ENCODE data around the gene OMP. TPM values are rescaled to one million over a fixed set of nuclear protein-coding genes. Genes with fewer than 3 reads are reported as not detected.

OMP gene
- total and polyA plus RNA-seq, 2 donors from 2014 or later, result 1.8 TPM; not detected in 1

DNA sequence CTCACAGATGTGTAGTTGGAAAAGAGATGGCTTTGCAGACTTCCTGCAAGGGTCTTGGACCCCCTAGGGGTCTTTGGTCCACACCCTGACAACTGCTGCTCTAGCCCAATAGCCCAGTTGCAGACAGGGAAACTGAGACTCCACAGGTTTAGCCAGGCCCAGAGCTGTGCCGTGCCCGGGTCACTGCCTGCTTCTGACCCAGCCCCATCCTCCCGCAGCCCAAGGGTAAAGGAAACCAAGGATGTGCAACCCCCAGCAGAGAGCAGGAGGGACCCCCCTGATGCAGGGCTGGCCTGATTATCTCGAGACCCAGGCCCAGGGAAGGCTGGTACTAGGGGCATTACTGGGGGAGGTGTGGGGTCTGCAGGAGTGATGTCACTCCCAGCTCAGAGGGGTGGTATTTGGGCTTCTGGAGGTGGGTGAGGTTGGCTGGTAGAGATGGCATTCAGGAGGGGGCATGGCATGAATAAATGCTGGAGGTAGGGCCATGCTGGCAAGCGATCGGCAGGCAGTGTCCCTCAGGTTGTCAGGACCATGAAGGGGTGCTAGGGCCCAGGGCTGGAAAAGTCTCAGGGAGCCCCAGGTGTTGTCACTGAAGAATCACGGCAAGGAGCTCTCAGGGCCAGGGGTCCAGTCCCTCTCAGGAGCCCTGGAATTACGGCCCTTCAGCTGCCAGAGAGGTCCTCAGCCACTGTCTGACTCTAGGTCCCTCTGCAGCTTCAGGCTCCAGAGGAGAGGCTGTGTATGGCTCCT, 46.5 kb downstream of the OMP start:
- FAIRE-seq (no peak), DNase-seq (peak in 1 of 5 donors; percentile 63)
- no peak overlapping the region for H3K9ac ChIP-seq (ENCODE audit: low read length in 3 of 3)
- no peaks in the 10 kb centered on the region for H3K27me3 ChIP-seq (ENCODE audit: control insufficient read depth, insufficient read depth, low read length)
- H3K9me3 ChIP-seq (ENCODE audit: control insufficient read depth in 2 of 3, insufficient read depth in 1 of 3, low read length in 3 of 3), result no peaks in the 10 kb centered on the region
- TF ChIP-seq, protein P1, sequence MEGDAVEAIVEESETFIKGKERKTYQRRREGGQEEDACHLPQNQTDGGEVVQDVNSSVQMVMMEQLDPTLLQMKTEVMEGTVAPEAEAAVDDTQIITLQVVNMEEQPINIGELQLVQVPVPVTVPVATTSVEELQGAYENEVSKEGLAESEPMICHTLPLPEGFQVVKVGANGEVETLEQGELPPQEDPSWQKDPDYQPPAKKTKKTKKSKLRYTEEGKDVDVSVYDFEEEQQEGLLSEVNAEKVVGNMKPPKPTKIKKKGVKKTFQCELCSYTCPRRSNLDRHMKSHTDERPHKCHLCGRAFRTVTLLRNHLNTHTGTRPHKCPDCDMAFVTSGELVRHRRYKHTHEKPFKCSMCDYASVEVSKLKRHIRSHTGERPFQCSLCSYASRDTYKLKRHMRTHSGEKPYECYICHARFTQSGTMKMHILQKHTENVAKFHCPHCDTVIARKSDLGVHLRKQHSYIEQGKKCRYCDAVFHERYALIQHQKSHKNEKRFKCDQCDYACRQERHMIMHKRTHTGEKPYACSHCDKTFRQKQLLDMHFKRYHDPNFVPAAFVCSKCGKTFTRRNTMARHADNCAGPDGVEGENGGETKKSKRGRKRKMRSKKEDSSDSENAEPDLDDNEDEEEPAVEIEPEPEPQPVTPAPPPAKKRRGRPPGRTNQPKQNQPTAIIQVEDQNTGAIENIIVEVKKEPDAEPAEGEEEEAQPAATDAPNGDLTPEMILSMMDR (IDR thresholded peaks at IDR 0.05; ENCODE audit: borderline replicate concordance, extremely low read depth, insufficient read depth), result no peak
- no peak overlapping the region for H3K27ac ChIP-seq (ENCODE audit: low read depth in 2 of 2, low read length in 2 of 2)
- H3K4me1 ChIP-seq (ENCODE audit: control insufficient read depth in 2 of 3, insufficient read depth in 2 of 3, low read depth in 1 of 3, low read length in 3 of 3), result peaks cover 0 to 23% (median 12%) of the 10 kb centered on the region in 3 donors
- no peak overlapping the region for H3K4me3 ChIP-seq (ENCODE audit: low read length in 3 of 3)
- no peaks in the 10 kb centered on the region for H3K36me3 ChIP-seq (ENCODE audit: control insufficient read depth in 2 of 3, insufficient read depth in 3 of 3, low read length in 3 of 3)
- intact Hi-C loops (cut with DNase I), result no loop called here

- TF ChIP-seq, protein P1 (IDR thresholded peaks at IDR 0.05; ENCODE audit: borderline replicate concordance, extremely low read depth, insufficient read depth), result no peak
- H3K27me3 ChIP-seq (ENCODE audit: control insufficient read depth, insufficient read depth, low read length), result no peaks in the 10 kb centered on the region
- H3K4me3 ChIP-seq (ENCODE audit: low read length in 3 of 3), result no peak overlapping the region
- no peak overlapping the region for H3K9ac ChIP-seq (ENCODE audit: low read length in 3 of 3)
- H3K4me1 ChIP-seq (ENCODE audit: control insufficient read depth in 2 of 3, insufficient read depth in 2 of 3, low read depth in 1 of 3, low read length in 3 of 3), result peaks cover 0 to 25% (median 14%) of the 10 kb centered on the region in 3 donors
- H3K27ac ChIP-seq (ENCODE audit: low read depth in 2 of 2, low read length in 2 of 2), result no peak overlapping the region
- no peaks in the 10 kb centered on the region for H3K9me3 ChIP-seq (ENCODE audit: control insufficient read depth in 2 of 3, insufficient read depth in 1 of 3, low read length in 3 of 3)
- intact Hi-C loops (cut with DNase I), result no loop called here
- H3K36me3 ChIP-seq (ENCODE audit: control insufficient read depth in 2 of 3, insufficient read depth in 3 of 3, low read length in 3 of 3), result no peaks in the 10 kb centered on the region
- FAIRE-seq (no peak), DNase-seq (peak in 1 of 5 donors; percentile 53)
Observed at GRCh38 chr11:77149716-77150392, 47.2 kb downstream of the OMP start.

DNA sequence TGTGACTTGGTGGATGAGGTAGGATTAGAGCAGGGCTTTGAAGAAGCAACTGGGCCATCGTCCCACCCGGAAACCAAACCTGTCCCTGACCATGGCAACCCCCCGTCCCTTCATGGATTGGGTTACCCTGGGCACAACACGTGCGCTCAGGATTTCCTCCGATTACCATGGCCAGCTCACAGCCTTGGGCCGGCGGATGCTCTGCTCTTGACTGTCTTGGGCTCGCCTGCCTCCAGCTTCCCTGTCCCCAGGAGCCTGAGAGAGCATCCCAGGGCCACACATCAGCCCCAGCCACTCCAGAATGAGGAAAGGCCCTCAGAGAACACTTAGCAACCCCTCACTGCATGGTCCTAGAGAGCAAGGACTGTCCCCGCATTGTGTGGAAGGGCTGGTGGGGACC, 48.2 kb downstream of the OMP start:
- no peaks in the 10 kb centered on the region for H3K27me3 ChIP-seq (ENCODE audit: control insufficient read depth, insufficient read depth, low read length)
- no peak overlapping the region for H3K27ac ChIP-seq (ENCODE audit: low read depth in 2 of 2, low read length in 2 of 2)
- no peaks in the 10 kb centered on the region for H3K36me3 ChIP-seq (ENCODE audit: control insufficient read depth in 2 of 3, insufficient read depth in 3 of 3, low read length in 3 of 3)
- DNase-seq (peak in 1 of 5 donors; percentile 26), FAIRE-seq (no peak)
- no peak overlapping the region for H3K9ac ChIP-seq (ENCODE audit: low read length in 3 of 3)
- TF ChIP-seq, protein P1 (IDR thresholded peaks at IDR 0.05; ENCODE audit: borderline replicate concordance, extremely low read depth, insufficient read depth), result no peak
- H3K4me3 ChIP-seq (ENCODE audit: low read length in 3 of 3), result no peak overlapping the region
- H3K9me3 ChIP-seq (ENCODE audit: control insufficient read depth in 2 of 3, insufficient read depth in 1 of 3, low read length in 3 of 3), result no peaks in the 10 kb centered on the region
- intact Hi-C loops (cut with DNase I), result no loop called here
- peaks cover 0 to 20% (median 8%) of the 10 kb centered on the region in 3 donors for H3K4me1 ChIP-seq (ENCODE audit: control insufficient read depth in 2 of 3, insufficient read depth in 2 of 3, low read depth in 1 of 3, low read length in 3 of 3)
